Epithelial cell of esophagus (primary cell): Measurements from ENCODE around the gene REN.
A peak's percentile ranks its signal among the peaks of the same experiment; 100 is the strongest.

Source experiments
- DNase-seq: peaks from one replicate; pipeline ENCODE4 v3.0.0; 2010; ENCODE audit warnings: low read depth
- H3K4me3 ChIP-seq: 2 replicates; pipeline ENCODE4 v1.5.1; 2011; ENCODE audit warnings: mild to moderate bottlenecking, low read length, control low read depth
- CTCF ChIP-seq: IDR thresholded peaks from 2 replicates; pipeline ENCODE4 v1.5.1; 2011; ENCODE audit warnings: low read depth, mild to moderate bottlenecking, low read length, control low read depth, inconsistent platforms; ENCODE audit not compliant: insufficient read depth; ENCODE audit errors: missing control alignments

Gene REN

GRCh38 chr1:204149635-204150565 lies 16.2 kb downstream of the REN start:
- no peak for TF ChIP-seq CTCF
- H3K4me3 ChIP-seq, result peak overlapping the region; percentile 54
- no peak for DNase-seq

GRCh38 chr1:204149107-204149506 lies 17.0 kb downstream of the REN start:
- no peak overlapping the region for H3K4me3 ChIP-seq
- no peak for TF ChIP-seq CTCF
- no peak for DNase-seq

DNA sequence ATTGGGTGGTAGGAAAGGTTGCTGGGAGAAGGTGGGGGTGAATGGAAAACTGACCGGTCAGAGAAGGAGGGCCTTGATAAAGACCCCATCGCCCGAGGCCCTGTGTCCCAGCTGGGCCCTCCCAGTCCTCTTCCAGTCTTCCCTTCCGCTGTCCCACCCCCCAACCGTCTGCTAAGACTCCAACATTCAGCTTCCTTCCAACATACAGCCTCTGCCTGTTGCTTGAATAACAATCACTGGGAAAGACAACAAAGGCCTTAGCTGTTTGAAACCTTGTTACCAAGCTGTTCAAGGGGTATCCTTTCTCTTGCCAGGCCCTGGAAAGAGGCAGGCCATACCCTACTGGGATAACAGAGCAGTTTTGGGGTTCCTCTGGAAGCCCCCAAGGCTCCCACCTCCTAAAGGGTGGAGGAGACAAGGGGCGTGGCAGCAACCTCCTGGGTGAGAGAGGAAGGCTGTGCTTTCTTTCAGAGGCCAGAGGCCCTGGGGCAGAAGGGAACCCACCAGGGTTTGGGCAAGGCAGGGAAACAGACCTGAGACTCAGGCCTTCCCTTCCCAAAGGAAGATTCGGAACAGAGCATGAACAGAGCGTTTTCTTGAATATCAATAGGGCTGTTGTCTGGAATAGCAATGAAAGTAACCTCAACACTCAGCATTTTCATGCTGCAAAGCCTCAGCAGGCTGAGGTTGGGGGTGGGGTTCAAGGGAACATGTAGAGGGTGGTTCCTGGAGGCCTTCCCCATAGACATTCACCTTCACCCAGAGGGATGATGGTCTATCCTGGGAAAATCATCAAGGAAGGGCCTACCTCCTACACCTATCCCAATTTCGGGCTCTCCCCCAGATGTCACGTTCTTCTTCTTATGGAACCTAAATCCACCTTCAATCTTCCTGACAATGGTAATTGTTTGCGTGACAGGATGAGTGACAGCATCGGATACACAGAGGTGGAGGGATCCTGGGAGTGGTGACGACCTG lies 18.4 kb downstream of the REN start:
- no peak for TF ChIP-seq CTCF
- H3K4me3 ChIP-seq, result no peak overlapping the region
- DNase-seq, result no peak

DNA sequence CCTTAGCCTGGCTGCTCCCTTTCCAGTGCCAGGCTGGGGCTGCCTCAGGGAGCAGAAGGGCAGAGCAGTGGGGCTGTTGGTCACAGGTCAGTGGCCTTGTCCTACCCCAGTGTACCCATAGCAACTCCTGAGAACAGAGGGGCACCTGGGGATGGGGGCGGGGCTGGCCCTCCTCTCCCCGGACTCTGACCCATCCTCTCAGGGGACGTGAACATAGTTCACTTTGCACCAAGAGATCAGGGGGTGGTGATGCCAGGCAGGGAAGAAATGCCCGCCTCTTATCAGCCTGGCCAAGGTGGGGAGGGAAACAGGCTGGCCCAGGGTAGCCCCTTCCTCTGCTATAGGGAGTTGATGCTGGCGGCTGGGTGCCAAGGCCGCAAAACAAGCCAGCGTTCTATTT lies 19.2 kb downstream of the REN start:
- TF ChIP-seq CTCF, result no peak
- no peak overlapping the region for H3K4me3 ChIP-seq
- no peak for DNase-seq

DNA sequence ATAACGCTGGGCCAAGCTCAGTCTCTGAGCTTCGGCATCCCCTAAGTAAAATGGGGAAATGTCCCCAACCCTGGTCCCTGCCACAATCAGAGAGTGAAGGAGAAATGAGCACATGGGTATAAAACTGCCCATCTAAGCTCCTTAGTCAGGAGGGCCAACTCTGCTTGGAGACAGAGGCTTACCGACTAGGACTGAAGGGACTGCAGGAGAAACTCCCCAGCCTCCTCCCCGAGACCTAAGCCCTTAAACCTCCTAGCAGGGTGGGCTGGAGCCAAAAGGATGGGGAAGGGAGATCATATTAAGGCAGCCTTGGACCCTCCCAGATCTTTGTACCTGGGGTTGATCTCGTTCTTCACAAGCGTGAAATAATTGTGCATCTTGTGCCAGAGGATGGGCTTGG lies 19.8 kb downstream of the REN start:
- no peak for DNase-seq
- H3K4me3 ChIP-seq, result no peak overlapping the region
- no peak for TF ChIP-seq CTCF

DNA sequence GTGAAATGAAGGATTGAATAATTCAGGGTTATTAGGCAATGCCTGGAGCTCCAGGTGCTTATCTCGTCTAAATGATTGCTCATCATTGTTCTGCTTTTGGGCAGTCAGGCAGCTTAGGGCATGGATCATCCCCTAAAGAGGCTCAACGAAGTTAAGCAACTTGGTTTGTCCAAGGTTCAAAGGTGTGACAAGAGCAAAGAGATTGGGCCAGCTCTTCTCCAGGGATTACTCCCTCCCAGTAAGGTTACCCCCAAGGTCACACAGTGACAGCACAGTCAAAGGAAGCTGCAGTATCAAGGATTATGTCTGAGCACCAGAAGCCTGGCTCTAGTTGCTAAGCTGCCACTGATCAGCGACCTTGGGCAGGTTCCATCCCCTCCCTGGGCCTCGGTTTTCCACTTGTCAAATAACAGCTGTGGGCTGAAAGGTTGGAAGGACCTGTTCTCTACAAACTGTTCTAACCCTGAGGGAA lies 21.1 kb downstream of the REN start:
- DNase-seq, result peak; percentile 42
- TF ChIP-seq CTCF, result no peak
- no peak overlapping the region for H3K4me3 ChIP-seq
